Activated CD4-positive, alpha-beta T cell treated with anti-CD3 and anti-CD28 coated beads for 36 hours (primary cell): ENCODE measurements around the gene KLF2. TPM values are rescaled to one million over a fixed set of nuclear protein-coding genes. Genes with fewer than 3 reads are reported as not detected.
"Not testable (repeated sequence)": the region's sequence is repeated elsewhere in the genome, so short reads cannot be mapped to it uniquely, and the experiment has no call there.

Experiments
- ATAC-seq: fragments of 200-7000 bp; cut with Tn5 transposase; one replicate; pipeline ENCODE4 v1.10.0; 2021; ENCODE audit warnings: mild to moderate bottlenecking, moderate library complexity
- CTCF ChIA-PET: fragments of 350-600 bp; sonication (Branson Sonifier 250); formaldehyde crosslinking; loops from one replicate; lab custom pipeline; 2021; ENCODE audit warnings: antibody characterized with exemption; lab: Charles Lee
- POLR2A ChIA-PET: fragments of 350-600 bp; sonication (Branson Sonifier 250); formaldehyde crosslinking; loops from one replicate; lab custom pipeline; 2021; ENCODE audit warnings: antibody characterized with exemption, inconsistent platforms; lab: Charles Lee
- DNase-seq: peaks from one replicate; pipeline ENCODE4 v3.0.0-alpha.2; 2020
- H3K27ac Mint-ChIP-seq: one replicate; pipeline ENCODE4 v1.8.0; 2021; ENCODE audit warnings: mixed read lengths
- H3K27me3 Mint-ChIP-seq: one replicate; pipeline ENCODE4 v1.8.0; 2021; ENCODE audit warnings: mixed read lengths
- H3K36me3 Mint-ChIP-seq: one replicate; pipeline ENCODE4 v1.8.0; 2021; ENCODE audit warnings: low read depth, mixed read lengths
- H3K4me1 Mint-ChIP-seq: one replicate; pipeline ENCODE4 v1.8.0; 2021; ENCODE audit warnings: mixed read lengths
- H3K4me3 Mint-ChIP-seq: one replicate; pipeline ENCODE4 v1.8.0; 2021; ENCODE audit warnings: mild to moderate bottlenecking, moderate library complexity, mixed read lengths
- H3K9me3 Mint-ChIP-seq: one replicate; pipeline ENCODE4 v1.8.0; 2021; ENCODE audit warnings: low read depth, mixed read lengths
- intact Hi-C, 2 experiments: fragments of 100-400 bp; cut with DNase I in 1 of 2; cut with micrococcal nuclease in 1 of 2; formaldehyde crosslinking; loops; one replicate each; pipeline versions ENCODE4 v1.14.2 to v1.15.1; 2022 to 2024; cut with DNase I, micrococcal nuclease
- total RNA-seq, 2 experiments: library from RNA; stranded (reverse); gene quantifications; one replicate each; pipeline ENCODE4 v1.2.3, GENCODE V29; 2021

KLF2 gene
- total RNA-seq, 2 experiments from 2014 or later = 0.57 to 0.90 TPM

DNA sequence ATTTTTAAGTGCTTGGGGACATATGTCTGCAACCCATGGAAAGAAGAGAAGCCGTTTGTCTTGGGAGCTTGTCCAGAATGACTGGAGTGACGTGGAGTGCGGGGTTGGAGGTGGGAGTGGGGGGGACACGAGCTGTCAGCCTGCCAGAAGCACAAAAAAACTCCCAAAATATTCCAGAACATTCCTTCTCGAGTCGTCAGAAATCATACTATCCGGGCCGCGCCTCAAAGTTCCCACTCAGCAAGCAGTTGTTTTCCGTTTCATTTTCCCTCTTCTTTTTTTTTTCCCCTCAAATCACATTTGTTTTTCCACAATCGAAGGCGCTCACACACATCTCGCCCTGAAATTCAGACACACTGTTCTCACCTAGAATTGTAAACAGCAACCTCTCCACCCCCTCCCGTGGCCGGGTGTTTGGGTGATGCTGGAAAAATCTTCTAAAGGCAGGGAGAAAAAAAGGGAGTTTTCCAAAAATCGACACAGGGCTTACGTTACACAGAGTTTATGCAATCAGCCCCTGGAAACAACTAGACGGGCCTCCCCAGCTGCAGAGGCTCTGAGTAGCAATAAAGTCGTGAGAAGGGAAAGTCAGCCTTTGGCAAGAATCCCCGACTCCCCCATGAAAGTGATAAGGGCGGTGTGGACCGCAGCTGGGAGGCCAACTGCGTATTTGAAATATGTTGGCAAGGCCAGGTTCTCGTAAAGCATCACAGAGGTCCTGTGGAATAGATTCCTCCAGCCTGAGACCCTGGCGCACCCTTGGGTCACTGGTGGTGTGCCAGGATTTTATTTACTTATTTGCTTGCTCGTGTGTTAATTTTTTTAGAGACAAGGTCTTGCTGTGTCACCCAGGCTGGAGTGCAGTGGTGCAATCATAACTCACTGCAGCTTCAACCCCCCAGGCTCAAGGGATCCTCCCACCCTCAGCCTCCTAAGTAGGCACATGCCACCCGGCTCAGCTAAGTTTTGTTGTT is 31.2 kb upstream of the KLF2 start:
- CTCF ChIA-PET = no interaction called here
- no peak overlapping the region for H3K4me3 Mint-ChIP-seq
- POLR2A ChIA-PET = no interaction called here
- ATAC-seq = no peak
- DNase-seq = no peak
- H3K4me1 Mint-ChIP-seq = peaks cover 2% of the 10 kb centered on the region
- intact Hi-C loops = no loop called here
- H3K9me3 Mint-ChIP-seq = no peaks in the 10 kb centered on the region
- no peaks in the 10 kb centered on the region for H3K36me3 Mint-ChIP-seq
- H3K27ac Mint-ChIP-seq = no peak overlapping the region
- no peaks in the 10 kb centered on the region for H3K27me3 Mint-ChIP-seq

- H3K9me3 Mint-ChIP-seq = no peaks in the 10 kb centered on the region
- no peak overlapping the region for H3K27ac Mint-ChIP-seq
- H3K27me3 Mint-ChIP-seq = no peaks in the 10 kb centered on the region
- intact Hi-C loops = no loop called here
- ATAC-seq (no peak), DNase-seq (no peak)
- CTCF ChIA-PET = no interaction called here
- H3K4me1 Mint-ChIP-seq = no peaks in the 10 kb centered on the region
- H3K4me3 Mint-ChIP-seq = no peak overlapping the region
- POLR2A ChIA-PET = no interaction called here
- H3K36me3 Mint-ChIP-seq = no peaks in the 10 kb centered on the region
Measured at GRCh38 chr19:16295057-16295456, 29.6 kb upstream of the KLF2 start.

DNA sequence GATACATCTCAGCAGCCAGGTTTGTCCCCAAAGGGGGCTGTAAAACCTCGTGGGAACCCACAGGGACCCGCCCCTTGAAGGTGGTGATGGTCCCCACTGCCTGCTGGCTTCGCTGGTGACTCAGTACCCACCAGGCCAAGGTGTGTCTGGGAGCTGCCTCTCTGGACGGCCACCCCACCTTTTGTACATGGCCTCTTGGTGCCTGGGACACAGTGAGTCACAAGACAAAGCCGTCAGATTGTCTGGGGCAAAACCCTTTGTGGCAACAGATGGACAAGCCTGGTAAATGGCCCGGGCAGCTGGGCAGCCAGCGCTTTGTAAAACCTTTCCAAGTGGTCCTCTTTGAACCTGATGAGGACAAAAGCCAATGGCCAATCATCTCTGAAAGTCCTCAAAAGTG is 27.9 kb upstream of the KLF2 start:
- ATAC-seq = no peak
- no peak for DNase-seq
- Mint-ChIP-seq H3K4me3 (no peak overlapping the region), H3K27ac (no peak overlapping the region), H3K36me3 (no peaks in the 10 kb centered on the region), H3K9me3 (no peaks in the 10 kb centered on the region), H3K4me1 (no peaks in the 10 kb centered on the region), H3K27me3 (no peaks in the 10 kb centered on the region)
- intact Hi-C loops = no loop called here
- ChIA-PET CTCF (no interaction called here), POLR2A (no interaction called here)

- no peaks in the 10 kb centered on the region for H3K4me1 Mint-ChIP-seq
- no peak overlapping the region for H3K27ac Mint-ChIP-seq
- POLR2A ChIA-PET = no interaction called here
- no peaks in the 10 kb centered on the region for H3K9me3 Mint-ChIP-seq
- H3K4me3 Mint-ChIP-seq = no peak overlapping the region
- ATAC-seq (no peak), DNase-seq (no peak)
- CTCF ChIA-PET = no interaction called here
- no peaks in the 10 kb centered on the region for H3K36me3 Mint-ChIP-seq
- H3K27me3 Mint-ChIP-seq = no peaks in the 10 kb centered on the region
- intact Hi-C loops = no loop called here
Measured at GRCh38 chr19:16297575-16298178, 26.9 kb upstream of the KLF2 start.

GRCh38 chr19:16298334-16298733 is 26.3 kb upstream of the KLF2 start:
- ATAC-seq (no peak), DNase-seq (no peak)
- Mint-ChIP-seq H3K36me3 (no peaks in the 10 kb centered on the region), H3K4me1 (no peaks in the 10 kb centered on the region), H3K4me3 (no peak overlapping the region), H3K27ac (no peak overlapping the region), H3K9me3 (no peaks in the 10 kb centered on the region), H3K27me3 (no peaks in the 10 kb centered on the region)
- CTCF ChIA-PET = no interaction called here
- intact Hi-C loops = no loop called here
- POLR2A ChIA-PET = no interaction called here

DNA sequence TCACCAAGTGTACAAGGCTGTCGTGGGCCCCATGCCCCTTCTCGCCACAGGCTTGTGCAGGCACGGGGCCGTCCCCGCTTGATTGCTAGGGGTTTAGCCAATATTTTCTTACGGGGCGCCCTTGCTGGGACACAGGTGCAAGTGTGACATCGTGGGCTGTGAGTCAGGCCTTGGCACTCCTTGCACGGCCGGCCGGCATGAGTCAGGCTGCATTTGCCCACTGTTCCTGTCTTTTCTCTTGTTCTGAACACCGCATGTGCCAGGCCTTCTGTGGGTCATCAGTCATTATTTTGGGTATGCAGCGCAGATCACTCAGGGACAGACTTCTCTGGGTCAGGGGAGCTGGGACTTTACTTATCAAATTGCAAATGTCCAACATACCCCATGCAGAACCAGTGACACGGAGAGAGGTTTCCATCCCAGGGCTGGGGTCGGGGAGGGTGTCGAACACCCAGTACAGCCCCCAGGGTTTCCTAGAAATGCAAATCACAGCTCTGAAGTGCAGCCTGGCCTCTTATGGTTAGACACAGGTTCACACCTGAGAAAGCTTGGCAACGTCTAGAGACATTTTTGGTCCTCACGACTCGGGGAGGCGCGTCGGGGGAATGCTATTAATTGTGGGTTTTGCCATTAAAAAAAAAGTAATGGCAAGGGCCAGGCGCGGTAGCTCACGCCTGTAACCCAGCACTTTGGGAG is 22.5 kb upstream of the KLF2 start:
- POLR2A ChIA-PET = no interaction called here
- intact Hi-C loops = no loop called here
- H3K27me3 Mint-ChIP-seq = no peaks in the 10 kb centered on the region
- DNase-seq = no peak
- no peak overlapping the region for H3K27ac Mint-ChIP-seq
- no peaks in the 10 kb centered on the region for H3K4me1 Mint-ChIP-seq
- no peaks in the 10 kb centered on the region for H3K36me3 Mint-ChIP-seq
- H3K4me3 Mint-ChIP-seq = no peak overlapping the region
- CTCF ChIA-PET = interaction anchor here (0.7 kb wide), 2 partner anchors 74 to 1134 kb away, joined by 4 read pairs; no protein-coding TSS in a partner anchor
- H3K9me3 Mint-ChIP-seq = no peaks in the 10 kb centered on the region
- no peak for ATAC-seq

DNA sequence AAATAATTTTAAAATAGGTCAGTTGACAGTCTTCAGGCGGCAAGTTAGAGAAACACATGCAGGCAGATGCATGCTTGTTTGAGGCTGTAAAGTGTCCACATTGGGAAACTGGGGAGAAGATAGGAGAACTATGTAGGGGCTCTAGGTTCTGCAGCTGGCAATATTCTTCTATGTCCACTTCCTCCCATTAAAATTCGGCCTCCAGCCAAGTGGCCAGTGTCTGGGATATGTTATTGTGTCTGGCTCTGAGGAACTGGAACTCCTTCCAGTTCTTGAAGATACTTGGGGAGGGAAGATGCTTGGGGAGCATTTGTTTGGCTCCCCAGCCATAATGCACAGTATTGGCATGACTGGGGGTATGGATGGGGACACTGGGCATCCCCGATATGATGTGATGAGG is 20.9 kb upstream of the KLF2 start:
- H3K9me3 Mint-ChIP-seq = no peaks in the 10 kb centered on the region
- ATAC-seq (no peak), DNase-seq (no peak)
- intact Hi-C loops = no loop called here
- no peak overlapping the region for H3K4me3 Mint-ChIP-seq
- ChIA-PET POLR2A (no interaction called here), CTCF (no interaction called here)
- H3K36me3 Mint-ChIP-seq = no peaks in the 10 kb centered on the region
- H3K27ac Mint-ChIP-seq = no peak overlapping the region
- no peaks in the 10 kb centered on the region for H3K27me3 Mint-ChIP-seq
- no peaks in the 10 kb centered on the region for H3K4me1 Mint-ChIP-seq

DNA sequence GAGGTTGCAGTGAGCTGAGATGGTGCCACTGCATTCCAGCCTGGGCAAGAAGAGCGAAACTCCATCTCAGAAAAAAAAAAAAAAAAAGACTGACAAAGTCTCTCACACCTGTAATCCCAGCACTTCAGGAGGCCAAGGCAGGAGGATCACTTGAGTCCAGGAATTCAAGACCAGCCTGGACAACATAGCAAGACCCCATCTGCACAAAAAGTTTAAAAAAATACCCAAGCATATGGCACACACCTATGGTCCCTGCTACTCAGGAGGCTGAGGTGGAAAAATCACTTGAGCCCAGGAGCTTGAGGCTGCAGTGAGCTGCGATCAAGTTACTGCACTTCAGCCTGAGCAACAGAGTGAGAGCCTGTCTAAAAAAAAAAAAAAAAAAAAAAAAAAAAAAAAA is 20.1 kb upstream of the KLF2 start:
- intact Hi-C loops, DNase-seq, H3K9me3 Mint-ChIP-seq, H3K27ac Mint-ChIP-seq, H3K27me3 Mint-ChIP-seq, H3K4me1 Mint-ChIP-seq, H3K36me3 Mint-ChIP-seq, H3K4me3 Mint-ChIP-seq, ATAC-seq: not testable (repeated sequence)
- CTCF ChIA-PET = interaction anchor here (0.7 kb wide), 1 partner anchor 69 kb away, joined by 3 read pairs; no protein-coding TSS in a partner anchor
- POLR2A ChIA-PET = interaction anchor here (0.7 kb wide), 1 partner anchor 104 kb away, joined by 4 read pairs; no protein-coding TSS in a partner anchor

GRCh38 chr19:16305060-16305459 is 19.6 kb upstream of the KLF2 start:
- CTCF ChIA-PET = interaction anchor here (0.6 kb wide), 1 partner anchor 91 kb away, joined by 3 read pairs; no protein-coding TSS in a partner anchor
- H3K4me1 Mint-ChIP-seq, POLR2A ChIA-PET, DNase-seq, H3K27ac Mint-ChIP-seq, intact Hi-C loops, H3K9me3 Mint-ChIP-seq, H3K36me3 Mint-ChIP-seq, H3K27me3 Mint-ChIP-seq, ATAC-seq, H3K4me3 Mint-ChIP-seq: not testable (repeated sequence)

DNA sequence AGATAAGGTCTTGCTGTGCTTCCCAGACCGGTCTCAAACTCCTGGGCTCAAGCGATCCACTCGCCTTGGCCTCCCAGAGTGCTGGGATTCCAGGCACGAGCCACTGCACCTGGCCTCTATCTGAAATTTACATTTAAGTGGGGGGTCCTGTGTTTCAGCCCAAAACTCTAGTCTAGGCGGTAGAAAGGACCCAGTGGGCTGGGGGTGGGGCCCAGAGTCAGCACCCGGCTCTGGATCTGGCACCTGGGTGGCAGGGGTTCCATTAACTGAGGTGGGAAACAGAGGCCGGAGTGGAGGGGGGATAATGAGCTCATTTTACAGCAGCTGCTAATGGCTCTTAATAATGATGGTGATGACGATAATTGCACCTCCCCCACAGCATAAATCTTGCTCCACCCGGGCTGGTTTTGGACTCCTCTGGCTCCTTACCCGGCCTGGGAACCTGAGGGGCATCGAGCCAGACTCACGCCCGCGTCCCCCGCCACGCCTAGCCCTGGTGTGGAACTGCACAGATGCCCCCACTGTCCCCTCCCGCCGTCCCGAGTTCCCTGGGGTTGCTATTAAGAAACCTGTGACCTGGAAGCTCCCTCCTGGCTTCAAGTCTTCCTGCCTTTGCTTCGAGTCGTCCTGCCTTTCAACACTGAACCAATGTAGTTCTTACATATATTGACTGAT is 17.8 kb upstream of the KLF2 start:
- POLR2A ChIA-PET = no interaction called here
- CTCF ChIA-PET = interaction anchor here (0.6 kb wide), 1 partner anchor 1453 kb away, joined by 3 read pairs; no protein-coding TSS in a partner anchor
- no peaks in the 10 kb centered on the region for H3K4me1 Mint-ChIP-seq
- H3K9me3 Mint-ChIP-seq = no peaks in the 10 kb centered on the region
- ATAC-seq (no peak), DNase-seq (no peak)
- no peaks in the 10 kb centered on the region for H3K27me3 Mint-ChIP-seq
- intact Hi-C loops = no loop called here
- H3K27ac Mint-ChIP-seq = no peak overlapping the region
- no peaks in the 10 kb centered on the region for H3K36me3 Mint-ChIP-seq
- no peak overlapping the region for H3K4me3 Mint-ChIP-seq

DNA sequence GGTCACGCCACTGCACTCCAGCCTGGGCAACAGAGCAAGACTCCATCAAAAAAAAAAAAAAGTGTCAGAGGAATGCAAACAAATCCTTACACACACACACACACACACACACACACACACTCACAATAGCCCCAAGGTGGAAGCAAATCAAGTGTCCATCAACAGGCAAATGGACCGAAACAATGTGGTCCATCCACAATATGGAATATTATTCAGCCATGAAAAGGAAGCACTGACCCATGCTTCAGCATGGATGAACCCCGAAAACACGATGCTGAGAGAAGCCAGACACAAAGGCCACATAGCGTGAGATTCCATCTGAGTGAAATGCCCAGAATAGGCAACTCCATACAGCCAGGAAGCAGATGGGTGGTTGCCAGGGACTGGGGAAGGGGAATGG is 16.5 kb upstream of the KLF2 start:
- ATAC-seq = no peak
- DNase-seq = no peak
- H3K27me3 Mint-ChIP-seq = no peaks in the 10 kb centered on the region
- no peak overlapping the region for H3K27ac Mint-ChIP-seq
- H3K36me3 Mint-ChIP-seq = no peaks in the 10 kb centered on the region
- intact Hi-C loops = no loop called here
- no peak overlapping the region for H3K4me3 Mint-ChIP-seq
- POLR2A ChIA-PET = no interaction called here
- no peaks in the 10 kb centered on the region for H3K9me3 Mint-ChIP-seq
- no peaks in the 10 kb centered on the region for H3K4me1 Mint-ChIP-seq
- CTCF ChIA-PET = no interaction called here
